Astrocyte (in vitro differentiated cells and primary cell): ENCODE results near the gene PDE4C.

Experiments used
- EZH2 ChIP-seq: IDR thresholded peaks from 2 replicates; pipeline ENCODE4 v1.6.1; 2012; ENCODE audit warnings: mild to moderate bottlenecking, low read length, inconsistent platforms; ENCODE audit not compliant: insufficient read depth
- TF ChIP-seq, protein P1 (sequence below): IDR thresholded peaks from 2 replicates; pipeline ENCODE4 v1.5.1; 2011; ENCODE audit warnings: low read depth, mild to moderate bottlenecking, inconsistent platforms, low read length, moderate library complexity; ENCODE audit not compliant: insufficient read depth

DNA sequence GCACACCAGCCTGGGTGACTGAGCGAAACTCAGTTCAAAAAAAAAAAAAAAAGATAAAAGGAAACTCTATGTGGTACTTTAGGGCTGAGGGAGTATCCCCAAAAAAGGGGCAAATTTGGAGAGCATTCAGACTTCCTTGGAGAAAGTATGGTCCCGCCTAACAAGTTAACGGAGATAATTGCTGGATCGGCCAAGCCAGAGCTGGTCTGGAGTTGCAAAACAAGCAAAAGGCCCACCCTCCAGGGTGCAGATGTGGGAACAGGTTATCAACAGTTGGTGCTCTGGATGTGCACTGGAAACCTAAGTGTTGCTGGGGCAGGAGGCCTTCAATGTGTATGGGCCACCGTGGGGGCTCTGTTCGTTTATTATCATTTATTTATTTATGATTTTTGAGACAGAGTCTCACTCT lies 45.2 kb upstream of the PDE4C start:
- TF ChIP-seq, protein P1, sequence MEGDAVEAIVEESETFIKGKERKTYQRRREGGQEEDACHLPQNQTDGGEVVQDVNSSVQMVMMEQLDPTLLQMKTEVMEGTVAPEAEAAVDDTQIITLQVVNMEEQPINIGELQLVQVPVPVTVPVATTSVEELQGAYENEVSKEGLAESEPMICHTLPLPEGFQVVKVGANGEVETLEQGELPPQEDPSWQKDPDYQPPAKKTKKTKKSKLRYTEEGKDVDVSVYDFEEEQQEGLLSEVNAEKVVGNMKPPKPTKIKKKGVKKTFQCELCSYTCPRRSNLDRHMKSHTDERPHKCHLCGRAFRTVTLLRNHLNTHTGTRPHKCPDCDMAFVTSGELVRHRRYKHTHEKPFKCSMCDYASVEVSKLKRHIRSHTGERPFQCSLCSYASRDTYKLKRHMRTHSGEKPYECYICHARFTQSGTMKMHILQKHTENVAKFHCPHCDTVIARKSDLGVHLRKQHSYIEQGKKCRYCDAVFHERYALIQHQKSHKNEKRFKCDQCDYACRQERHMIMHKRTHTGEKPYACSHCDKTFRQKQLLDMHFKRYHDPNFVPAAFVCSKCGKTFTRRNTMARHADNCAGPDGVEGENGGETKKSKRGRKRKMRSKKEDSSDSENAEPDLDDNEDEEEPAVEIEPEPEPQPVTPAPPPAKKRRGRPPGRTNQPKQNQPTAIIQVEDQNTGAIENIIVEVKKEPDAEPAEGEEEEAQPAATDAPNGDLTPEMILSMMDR, result no peak
- no peak for TF ChIP-seq EZH2
